ENCODE data around the gene ERCC8. TPM values are rescaled to one million over a fixed set of nuclear protein-coding genes. Genes with fewer than 3 reads are reported as not detected.
A peak's percentile ranks its signal among the peaks of the same experiment; 100 is the strongest.

The ERCC8 gene
- total and polyA plus RNA-seq, 9 of the 15 experiments (the other 6 are each of a cell fraction or from before 2014, with no cell fraction given): 10.1 to 41.8 (median 24.4) TPM

DNA sequence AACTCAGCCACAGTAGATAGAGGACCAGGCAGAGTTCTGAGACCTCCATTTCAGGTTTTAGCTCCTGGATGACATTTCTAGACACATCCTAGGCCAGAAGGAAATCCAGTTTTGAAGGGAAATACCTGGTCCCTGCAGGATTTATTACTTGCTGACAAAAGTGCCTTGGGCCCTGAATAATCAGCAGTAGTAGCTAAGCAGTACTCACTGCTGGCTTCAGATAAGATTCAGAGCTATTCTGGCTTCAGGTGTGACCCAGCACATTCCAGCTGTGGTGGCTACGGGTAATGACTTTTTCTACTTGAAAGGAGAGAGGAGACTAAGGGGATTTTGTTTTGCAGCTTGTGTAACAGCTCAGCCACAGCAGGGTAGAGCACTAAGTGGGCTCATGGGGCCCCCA lies 34.1 kb upstream of the ERCC8 start (continued):
- no peak for TF ChIP-seq THRAP3 (IDR thresholded peaks at IDR 0.05; ENCODE audit: borderline replicate concordance)
- 0 out of 2 replicates have a peak, but pooled peaks have one; percentile 25 for TF ChIP-seq TARDBP (IDR thresholded peaks at IDR 0.05)
- peak; percentile 94 for TF ChIP-seq SOX6 (IDR thresholded peaks at IDR 0.05)
- TF ChIP-seq BCOR (IDR thresholded peaks at IDR 0.05): peak; percentile 68
- TF ChIP-seq CREM (IDR thresholded peaks at IDR 0.05; ENCODE audit: low read depth): peak; percentile 53; the same call in 1 of the 2 replicates
- no peak for TF ChIP-seq NELFE (IDR thresholded peaks at IDR 0.05; ENCODE audit: insufficient read depth, insufficient read length)
- peak; percentile 68; the same call in 1 of the 2 replicates for TF ChIP-seq NCOA1 (IDR thresholded peaks at IDR 0.05; ENCODE audit: low read depth)
- TF ChIP-seq RB1 (IDR thresholded peaks at IDR 0.05; ENCODE audit: low read depth): peak; percentile 37; the same call in 1 of the 2 replicates
- no peak for TF ChIP-seq ZNF778 (CRISPR knock-in tag; IDR thresholded peaks at IDR 0.05)
- TF ChIP-seq FOSL1 (tag; conservative IDR thresholded peaks at IDR 0.05): no peak
- TF ChIP-seq, protein P1, sequence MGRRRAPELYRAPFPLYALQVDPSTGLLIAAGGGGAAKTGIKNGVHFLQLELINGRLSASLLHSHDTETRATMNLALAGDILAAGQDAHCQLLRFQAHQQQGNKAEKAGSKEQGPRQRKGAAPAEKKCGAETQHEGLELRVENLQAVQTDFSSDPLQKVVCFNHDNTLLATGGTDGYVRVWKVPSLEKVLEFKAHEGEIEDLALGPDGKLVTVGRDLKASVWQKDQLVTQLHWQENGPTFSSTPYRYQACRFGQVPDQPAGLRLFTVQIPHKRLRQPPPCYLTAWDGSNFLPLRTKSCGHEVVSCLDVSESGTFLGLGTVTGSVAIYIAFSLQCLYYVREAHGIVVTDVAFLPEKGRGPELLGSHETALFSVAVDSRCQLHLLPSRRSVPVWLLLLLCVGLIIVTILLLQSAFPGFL (CRISPR knock-in tag; IDR thresholded peaks at IDR 0.05): peak; percentile 96
- peak; percentile 88 for TF ChIP-seq SMARCC2 (IDR thresholded peaks at IDR 0.05; ENCODE audit: low read depth)
- TF ChIP-seq L3MBTL2 (IDR thresholded peaks at IDR 0.05): peak; percentile 57; the same call in 1 of the 2 replicates
- TF ChIP-seq CC2D1A (IDR thresholded peaks at IDR 0.05): peak; percentile 60; the same call in 1 of the 2 replicates
- no peak for TF ChIP-seq CCAR2 (IDR thresholded peaks at IDR 0.05; ENCODE audit: low read depth, low read length)
- TF ChIP-seq KLF16 (IDR thresholded peaks at IDR 0.05): peak; percentile 94
- TF ChIP-seq, protein P2, sequence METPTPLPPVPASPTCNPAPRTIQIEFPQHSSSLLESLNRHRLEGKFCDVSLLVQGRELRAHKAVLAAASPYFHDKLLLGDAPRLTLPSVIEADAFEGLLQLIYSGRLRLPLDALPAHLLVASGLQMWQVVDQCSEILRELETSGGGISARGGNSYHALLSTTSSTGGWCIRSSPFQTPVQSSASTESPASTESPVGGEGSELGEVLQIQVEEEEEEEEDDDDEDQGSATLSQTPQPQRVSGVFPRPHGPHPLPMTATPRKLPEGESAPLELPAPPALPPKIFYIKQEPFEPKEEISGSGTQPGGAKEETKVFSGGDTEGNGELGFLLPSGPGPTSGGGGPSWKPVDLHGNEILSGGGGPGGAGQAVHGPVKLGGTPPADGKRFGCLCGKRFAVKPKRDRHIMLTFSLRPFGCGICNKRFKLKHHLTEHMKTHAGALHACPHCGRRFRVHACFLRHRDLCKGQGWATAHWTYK (CRISPR knock-in tag; IDR thresholded peaks at IDR 0.05): peak; percentile 50; the same call in 1 of the 2 replicates
- TF ChIP-seq FOXM1 (IDR thresholded peaks at IDR 0.05; ENCODE audit: low read depth): peak; percentile 88
- TF ChIP-seq FOXM1 (CRISPR knock-in tag; IDR thresholded peaks at IDR 0.05; ENCODE audit: low read depth): no peak
- TF ChIP-seq PHB2 (IDR thresholded peaks at IDR 0.05; ENCODE audit: low read depth): peak; percentile 81; the same call in 1 of the 2 replicates
- peak; percentile 76 for TF ChIP-seq SMAD1 (IDR thresholded peaks at IDR 0.05; ENCODE audit: low read depth, low read length, partially characterized antibody)
- peak; percentile 95 for TF ChIP-seq GATA2 (CRISPR knock-in tag; IDR thresholded peaks at IDR 0.05)
- TF ChIP-seq TEAD1 (CRISPR knock-in tag; IDR thresholded peaks at IDR 0.05): peak; percentile 98 to 100
- peak; percentile 89 for TF ChIP-seq HDAC2 (IDR thresholded peaks at IDR 0.05)
- peak in 1 of 2 experiments; percentile 84; a peak in 2 of 3 replicates for TF ChIP-seq CBX3 (IDR thresholded peaks at IDR 0.05; ENCODE audit: borderline replicate concordance in 1 of 2, low read length in 2 of 2)
- TF ChIP-seq, protein P3, sequence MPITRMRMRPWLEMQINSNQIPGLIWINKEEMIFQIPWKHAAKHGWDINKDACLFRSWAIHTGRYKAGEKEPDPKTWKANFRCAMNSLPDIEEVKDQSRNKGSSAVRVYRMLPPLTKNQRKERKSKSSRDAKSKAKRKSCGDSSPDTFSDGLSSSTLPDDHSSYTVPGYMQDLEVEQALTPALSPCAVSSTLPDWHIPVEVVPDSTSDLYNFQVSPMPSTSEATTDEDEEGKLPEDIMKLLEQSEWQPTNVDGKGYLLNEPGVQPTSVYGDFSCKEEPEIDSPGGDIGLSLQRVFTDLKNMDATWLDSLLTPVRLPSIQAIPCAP (CRISPR knock-in tag; IDR thresholded peaks at IDR 0.05; ENCODE audit: borderline replicate concordance): no peak
- TF ChIP-seq MTA2 (IDR thresholded peaks at IDR 0.05; ENCODE audit: low read depth): peak; percentile 94
- peak; percentile 82 for TF ChIP-seq HDAC3 (IDR thresholded peaks at IDR 0.05; ENCODE audit: borderline replicate concordance, partially characterized antibody)
- TF ChIP-seq SMARCE1 (IDR thresholded peaks at IDR 0.05): peak; percentile 93
- TF ChIP-seq IFI16 (CRISPR knock-in tag; IDR thresholded peaks at IDR 0.05): no peak
- TF ChIP-seq NFE2 (IDR thresholded peaks at IDR 0.05; ENCODE audit: low read depth): peak; percentile 98
- TF ChIP-seq ZNF239 (CRISPR knock-in tag; IDR thresholded peaks at IDR 0.05): no peak
- TF ChIP-seq YBX1 (IDR thresholded peaks at IDR 0.05): no peak

All from K562 (cell line).